GM19372 (cell line): ENCODE data around the gene VAV2.

Experiments
- ATAC-seq: cut with Tn5 transposase; IDR thresholded peaks from one replicate; pipeline ENCODE4 v1.9.1; 2021; ENCODE audit warnings: mild to moderate bottlenecking, low read depth, moderate library complexity; ENCODE audit not compliant: unreplicated experiment

Gene VAV2

DNA sequence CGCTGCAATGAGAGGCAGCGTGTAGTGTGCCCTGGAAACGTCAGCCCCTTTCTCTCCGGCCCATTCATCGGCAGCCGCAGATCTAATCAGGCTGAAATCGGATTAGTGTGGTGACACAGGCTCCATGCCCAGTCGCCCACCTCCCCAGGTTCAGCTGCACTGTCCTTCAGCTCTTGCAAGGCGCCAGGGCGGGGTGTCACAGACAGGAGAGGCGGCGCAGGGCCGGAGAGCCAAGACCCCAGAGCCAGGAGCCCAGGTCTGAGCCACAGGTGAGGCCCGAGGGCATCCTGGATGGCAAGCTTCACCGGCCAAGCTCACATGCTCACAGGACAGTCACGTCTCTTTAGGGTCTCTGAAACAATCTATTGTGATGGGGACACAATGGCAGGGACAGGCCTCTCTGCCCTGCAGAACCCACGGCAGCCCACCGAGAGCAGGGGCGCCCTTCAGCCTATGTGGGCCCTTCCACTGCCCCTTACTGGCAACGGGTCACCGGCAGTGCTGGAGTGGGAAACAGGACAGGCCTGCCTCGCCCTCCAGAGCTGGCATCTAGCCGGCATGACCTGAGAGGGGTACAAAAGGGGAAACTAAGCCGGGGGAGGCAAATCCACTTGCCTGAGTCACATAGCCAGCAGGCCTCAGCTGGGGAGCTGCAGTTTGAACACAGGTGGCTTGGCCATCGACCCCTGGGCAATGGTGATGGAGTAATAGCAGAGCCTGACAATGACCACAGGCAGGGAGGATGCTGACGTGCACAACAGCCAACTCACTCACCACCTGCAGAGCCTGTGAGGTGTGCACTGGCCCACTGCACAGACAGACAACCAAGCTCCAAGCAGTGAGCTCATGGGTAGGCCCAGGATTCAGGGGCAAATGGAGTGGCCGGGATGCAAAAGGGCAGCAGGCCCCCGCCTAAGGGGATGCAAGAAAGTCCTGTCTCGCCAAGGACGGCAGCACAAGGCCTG lies 48.1 kb downstream of the VAV2 start:
- no peak for ATAC-seq

GRCh38 chr9:133943036-133943780 lies 48.9 kb downstream of the VAV2 start:
- no peak for ATAC-seq

DNA sequence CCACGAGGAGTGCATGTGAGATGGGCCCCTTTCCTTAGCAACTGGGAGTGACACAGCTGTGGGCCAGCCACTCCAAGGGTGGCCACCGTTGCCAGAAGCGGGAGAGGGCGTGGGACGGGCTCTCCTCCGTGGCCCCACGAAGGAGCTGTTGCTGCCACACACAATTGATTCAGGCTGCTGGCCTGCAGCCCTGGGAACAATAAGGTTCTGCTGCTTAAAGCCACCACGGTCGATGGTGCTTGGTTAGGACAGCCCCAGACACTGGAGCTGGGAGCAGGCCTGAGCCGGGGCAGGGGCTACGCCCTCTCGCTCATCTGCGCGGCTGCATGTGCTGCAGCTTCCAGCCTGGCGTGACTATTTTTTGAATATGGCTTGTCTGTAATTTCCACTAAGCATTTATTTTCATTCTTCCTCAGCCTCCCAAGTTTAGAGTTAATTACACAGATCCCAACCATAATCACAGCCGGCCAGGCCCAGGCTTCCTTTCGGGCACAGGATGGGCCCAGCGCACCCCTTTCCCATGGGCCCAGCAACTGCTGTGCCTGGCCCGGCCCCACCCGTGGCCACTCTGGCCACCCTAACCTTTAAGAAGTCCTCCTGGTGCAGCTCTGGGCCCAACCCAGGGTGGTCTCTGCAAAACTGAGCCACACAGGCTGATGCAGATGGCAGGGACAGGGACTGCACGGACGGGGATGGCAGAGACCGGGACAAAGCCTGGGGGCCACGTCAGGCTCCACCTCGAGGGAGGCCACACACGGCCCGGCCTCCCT lies 49.7 kb downstream of the VAV2 start:
- no peak for ATAC-seq

DNA sequence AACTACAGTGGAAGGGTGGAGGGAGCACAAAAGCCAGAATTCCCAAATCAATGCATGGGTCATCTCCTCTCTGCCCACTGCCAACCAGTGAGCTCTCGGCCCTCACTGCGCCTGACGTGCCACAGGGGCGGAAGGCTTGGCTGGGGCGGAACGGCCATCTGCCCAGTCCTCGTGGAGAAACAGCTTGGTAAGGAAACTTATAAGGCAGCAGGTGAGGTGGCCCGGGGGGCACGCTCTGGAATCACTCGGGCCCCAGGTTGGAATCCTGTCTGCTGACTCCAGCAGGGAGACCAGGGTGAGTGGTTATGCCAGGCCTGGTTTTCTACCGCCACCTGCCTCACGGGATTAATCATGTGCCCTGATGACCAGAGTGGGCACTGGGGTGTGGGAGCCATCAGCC lies 52.3 kb downstream of the VAV2 start:
- no peak for ATAC-seq

DNA sequence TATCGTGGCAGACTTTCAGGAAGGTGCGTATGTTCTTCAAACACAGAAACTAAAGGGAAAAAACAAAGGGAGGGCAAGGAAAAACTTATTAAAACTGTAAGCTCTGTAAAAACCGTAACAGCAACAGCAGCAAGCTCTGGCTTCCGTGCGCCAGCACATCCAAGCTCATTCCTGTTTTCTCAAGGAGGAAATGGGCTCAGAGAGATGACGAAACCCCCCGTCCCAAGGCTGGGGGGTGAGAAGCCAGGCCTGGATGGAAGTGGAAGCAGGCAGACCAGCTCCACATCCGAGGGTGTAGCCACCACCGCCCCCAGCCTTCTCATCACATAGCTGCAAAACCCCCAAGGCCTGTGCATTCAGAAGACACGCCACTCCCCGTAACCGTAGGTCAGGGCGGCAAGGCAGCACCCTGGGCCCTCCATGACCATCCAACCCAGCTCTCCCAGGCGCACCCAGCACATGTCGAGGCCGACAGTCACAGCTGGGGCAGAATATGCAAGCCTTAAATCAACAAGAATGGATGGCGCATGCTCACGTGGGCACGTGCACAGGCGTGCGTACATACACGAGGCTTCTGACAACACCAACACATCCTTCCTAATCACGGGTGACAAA lies 52.8 kb downstream of the VAV2 start:
- no peak for ATAC-seq

GRCh38 chr9:133938753-133939152 lies 53.4 kb downstream of the VAV2 start:
- ATAC-seq = no peak

GRCh38 chr9:133938086-133938485 lies 54.0 kb downstream of the VAV2 start:
- ATAC-seq = no peak

GRCh38 chr9:133937120-133937519 lies 55.0 kb downstream of the VAV2 start:
- ATAC-seq = no peak

DNA sequence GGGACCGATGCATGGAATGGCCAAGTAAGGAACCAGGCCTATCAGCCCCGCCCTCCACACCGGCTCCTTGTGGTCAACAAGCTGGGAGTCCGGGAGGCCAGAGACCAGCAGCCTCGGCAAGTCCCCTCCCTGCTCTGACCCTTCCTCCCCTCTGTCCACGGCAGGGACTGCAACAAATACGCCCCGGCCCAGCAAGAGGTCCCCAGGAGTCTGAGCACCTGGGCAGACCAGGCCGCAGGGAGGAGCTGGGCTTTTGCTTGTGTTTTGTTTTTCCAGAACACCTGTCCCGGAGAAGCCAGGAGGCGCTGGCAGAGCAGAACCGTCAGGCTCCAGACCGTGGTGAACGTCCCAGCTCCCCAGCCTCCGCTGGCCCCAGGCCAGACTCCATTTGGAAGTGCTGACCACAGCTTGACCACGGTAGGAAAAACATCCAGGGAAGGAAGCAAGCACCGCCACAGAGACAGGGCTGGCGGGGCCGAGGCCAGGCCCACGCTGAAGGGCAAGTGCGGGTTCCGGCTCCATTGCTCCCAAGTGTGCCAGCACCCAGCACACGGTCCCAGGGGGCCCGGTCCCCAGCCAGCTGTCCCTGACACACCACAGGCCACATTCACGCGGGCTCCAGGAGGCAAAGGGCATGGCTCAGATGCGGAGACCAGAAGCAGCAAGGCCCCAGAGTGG lies 56.7 kb downstream of the VAV2 start:
- ATAC-seq = no peak

- ATAC-seq = no peak
These were observed 57.5 kb downstream of the VAV2 start for GRCh38 chr9:133934482-133935232.

- no peak for ATAC-seq
These were observed 58.6 kb downstream of the VAV2 start for GRCh38 chr9:133933426-133934026.

DNA sequence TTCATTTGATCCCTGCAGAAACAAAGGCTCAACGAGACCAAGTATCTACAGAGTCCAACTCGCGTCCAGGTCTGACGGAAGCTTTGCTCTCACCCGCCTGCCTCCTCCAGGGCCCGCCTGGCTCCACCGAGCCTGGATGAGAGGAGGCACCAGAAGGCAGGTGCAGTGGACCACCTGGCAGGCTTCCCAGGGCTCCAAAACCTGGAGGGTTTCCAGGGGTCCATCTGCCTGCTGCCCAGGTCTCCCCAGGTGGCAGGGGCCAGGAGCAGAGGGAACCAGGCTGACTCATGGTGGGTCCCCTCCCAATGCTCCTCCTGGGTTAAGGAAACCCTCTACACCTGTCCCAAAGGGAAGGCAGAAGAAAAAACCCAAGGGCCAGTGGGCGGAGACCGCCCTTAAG lies 59.5 kb downstream of the VAV2 start:
- ATAC-seq = no peak

DNA sequence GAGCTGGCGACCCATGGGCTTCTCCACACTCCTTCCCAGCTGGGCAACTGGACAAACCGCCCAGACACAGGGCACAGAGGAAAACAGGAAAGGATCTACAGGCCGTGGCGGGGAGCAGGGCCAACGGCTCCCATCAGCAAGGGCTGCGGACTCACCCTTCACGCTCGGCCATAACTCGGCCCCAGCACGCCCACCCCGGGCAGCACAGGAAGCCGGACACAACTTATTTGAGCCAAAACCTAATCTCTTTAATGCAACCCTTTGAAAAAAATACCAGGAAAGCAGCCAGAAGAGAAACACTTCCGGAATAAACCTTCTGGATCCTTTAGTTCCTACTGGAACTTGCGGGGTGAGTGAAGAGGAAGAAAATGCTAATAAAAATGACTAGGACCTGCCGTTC lies 59.9 kb downstream of the VAV2 start:
- no peak for ATAC-seq

DNA sequence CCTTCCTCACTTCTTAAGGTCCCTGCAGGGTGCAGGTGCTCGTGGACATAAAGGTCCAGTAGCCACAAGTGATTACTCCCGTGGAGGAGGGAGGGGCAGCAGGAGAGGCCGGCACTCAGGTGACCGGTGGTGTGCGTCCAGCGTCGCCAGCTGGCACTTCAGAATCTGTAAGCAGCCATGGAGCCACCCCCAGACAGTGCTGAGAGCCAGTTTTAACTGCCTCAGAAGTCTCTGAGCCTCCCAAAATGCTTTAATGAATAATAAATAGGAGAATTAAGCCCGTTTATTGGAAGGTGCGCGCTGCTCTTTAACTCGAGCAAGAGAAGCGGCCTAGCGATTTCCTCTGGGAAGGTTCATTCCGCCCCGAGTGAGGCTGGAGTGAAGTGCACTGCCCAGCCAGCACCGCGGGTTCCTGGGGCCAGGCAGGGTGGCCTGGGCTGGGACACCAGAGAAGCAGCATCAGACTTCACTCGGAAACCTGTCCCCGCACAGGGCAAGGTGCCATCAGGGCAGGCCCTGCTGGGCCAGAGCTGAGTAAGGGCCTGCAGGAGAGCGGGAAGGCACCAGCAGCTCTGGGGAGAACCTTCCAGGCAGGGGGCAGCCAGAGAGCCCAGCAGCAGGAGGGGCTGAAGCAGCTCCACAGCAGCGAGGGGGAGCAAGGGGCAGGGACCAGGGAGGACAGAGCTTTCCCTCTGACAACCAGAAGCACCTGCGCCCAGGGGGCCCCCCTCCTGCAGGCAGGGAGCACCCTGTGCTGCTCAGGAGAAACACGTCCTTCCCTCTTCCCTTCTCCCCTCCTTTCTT lies 61.2 kb downstream of the VAV2 start:
- ATAC-seq = no peak

GRCh38 chr9:133930046-133930681 lies 62.0 kb downstream of the VAV2 start:
- no peak for ATAC-seq

- ATAC-seq = no peak
These were observed 62.5 kb downstream of the VAV2 start for GRCh38 chr9:133929599-133929998.

GRCh38 chr9:133928248-133928764 lies 63.8 kb downstream of the VAV2 start:
- no peak for ATAC-seq
